HFF-Myc (cell line): ENCODE results near the gene SASH3.
A peak's percentile ranks its signal among the peaks of the same experiment; 100 is the strongest.

Experiments
- DNase-seq: peaks from one replicate; pipeline ENCODE4 v3.0.0-alpha.2; 2011; ENCODE audit warnings: low read depth; ENCODE audit errors: extremely low read depth
- H3K4me3 ChIP-seq: replicated peaks from 2 replicates; pipeline ENCODE4 v1.5.1; 2011; ENCODE audit warnings: low read depth, mild to moderate bottlenecking, control low read depth, low read length
- CTCF ChIP-seq: IDR thresholded peaks from 2 replicates; pipeline ENCODE4 v1.5.1; 2012; ENCODE audit warnings: mild to moderate bottlenecking, low read depth, low read length, control low read depth; ENCODE audit errors: missing control alignments

SASH3 gene

GRCh38 chrX:129818123-129818522 is 38.4 kb downstream of the SASH3 start:
- no peak for DNase-seq
- no peak overlapping the region for H3K4me3 ChIP-seq
- TF ChIP-seq CTCF: no peak

GRCh38 chrX:129823115-129823514 is 43.4 kb downstream of the SASH3 start:
- H3K4me3 ChIP-seq: no peak overlapping the region
- peak; percentile 44 for TF ChIP-seq CTCF
- DNase-seq: no peak

- DNase-seq: no peak
- no peak overlapping the region for H3K4me3 ChIP-seq
- no peak for TF ChIP-seq CTCF
These were observed 43.8 kb downstream of the SASH3 start for GRCh38 chrX:129823522-129823921.

GRCh38 chrX:129824620-129825019 is 44.9 kb downstream of the SASH3 start:
- no peak for TF ChIP-seq CTCF
- H3K4me3 ChIP-seq: no peak overlapping the region
- no peak for DNase-seq

GRCh38 chrX:129825746-129826505 is 46.2 kb downstream of the SASH3 start:
- DNase-seq: no peak
- H3K4me3 ChIP-seq: no peak overlapping the region
- no peak for TF ChIP-seq CTCF

GRCh38 chrX:129830494-129830893 is 50.7 kb downstream of the SASH3 start:
- TF ChIP-seq CTCF: no peak
- H3K4me3 ChIP-seq: no peak overlapping the region
- no peak for DNase-seq
